Measurements from ENCODE around the gene TXNRD3.
"Not testable (repeated sequence)": the region's sequence is repeated elsewhere in the genome, so short reads cannot be mapped to it uniquely, and the experiment has no call there.

The TXNRD3 gene

DNA sequence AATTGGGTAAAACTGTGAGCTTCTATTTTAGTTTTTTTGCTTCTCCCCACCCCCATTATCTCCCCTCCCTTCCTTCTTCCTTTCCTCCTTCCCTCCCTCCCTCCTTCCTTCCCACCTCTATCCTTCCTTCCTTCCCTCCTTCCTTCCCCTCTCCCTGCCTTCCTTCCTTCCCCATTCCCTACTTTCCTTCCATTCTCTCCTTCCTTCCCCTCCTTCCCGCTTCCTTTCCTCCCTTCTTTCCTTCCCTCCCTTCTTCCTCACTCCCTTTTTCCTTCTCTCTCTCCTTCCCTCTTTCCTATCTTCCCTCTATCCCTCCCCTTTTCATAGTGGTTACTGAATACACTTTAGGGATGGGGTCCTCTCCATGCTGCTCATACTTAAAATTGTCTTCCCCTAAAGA, 55.8 kb downstream of the TXNRD3 start:
- TF ChIP-seq CTCF (IDR thresholded peaks at IDR 0.05; ENCODE audit: low read depth, low read length, missing control alignments), result no peak
- DNase-seq (ENCODE audit: low read depth), result no peak
- no peak overlapping the region for H3K4me3 ChIP-seq (ENCODE audit: low read depth, low read length)

DNA sequence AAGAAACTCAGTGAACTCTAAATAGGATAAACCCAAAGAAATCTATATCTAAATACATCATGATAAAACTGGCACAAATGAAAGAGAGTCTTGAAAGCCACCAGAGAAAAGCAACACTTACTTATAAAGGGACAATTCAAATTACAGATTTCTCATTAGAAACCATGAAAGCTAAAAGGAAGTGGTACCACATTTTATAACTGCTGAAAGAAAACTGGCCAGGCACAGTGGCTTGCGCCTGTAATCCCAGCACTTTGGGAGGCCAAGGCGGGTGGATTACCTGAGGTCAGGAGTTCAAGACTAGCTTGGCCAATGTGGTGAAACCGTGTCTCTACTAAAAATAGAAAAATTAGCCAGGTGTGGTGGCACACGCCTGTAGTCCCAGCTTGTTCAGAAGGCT, 59.4 kb downstream of the TXNRD3 start:
- DNase-seq (ENCODE audit: low read depth); H3K4me3 ChIP-seq (ENCODE audit: low read depth, low read length): not testable (repeated sequence)

GRCh38 chr3:126591515-126591914, 63.4 kb downstream of the TXNRD3 start:
- DNase-seq (ENCODE audit: low read depth); H3K4me3 ChIP-seq (ENCODE audit: low read depth, low read length): not testable (repeated sequence)

GRCh38 chr3:126582311-126582710, 72.6 kb downstream of the TXNRD3 start:
- TF ChIP-seq CTCF (IDR thresholded peaks at IDR 0.05; ENCODE audit: low read depth, low read length, missing control alignments), result no peak
- no peak for DNase-seq (ENCODE audit: low read depth)
- H3K4me3 ChIP-seq (ENCODE audit: low read depth, low read length), result no peak overlapping the region

- DNase-seq (ENCODE audit: low read depth), result no peak
- H3K4me3 ChIP-seq (ENCODE audit: low read depth, low read length), result no peak overlapping the region
- no peak for TF ChIP-seq CTCF (IDR thresholded peaks at IDR 0.05; ENCODE audit: low read depth, low read length, missing control alignments)
Observed at GRCh38 chr3:126581569-126581968, 73.4 kb downstream of the TXNRD3 start.

DNA sequence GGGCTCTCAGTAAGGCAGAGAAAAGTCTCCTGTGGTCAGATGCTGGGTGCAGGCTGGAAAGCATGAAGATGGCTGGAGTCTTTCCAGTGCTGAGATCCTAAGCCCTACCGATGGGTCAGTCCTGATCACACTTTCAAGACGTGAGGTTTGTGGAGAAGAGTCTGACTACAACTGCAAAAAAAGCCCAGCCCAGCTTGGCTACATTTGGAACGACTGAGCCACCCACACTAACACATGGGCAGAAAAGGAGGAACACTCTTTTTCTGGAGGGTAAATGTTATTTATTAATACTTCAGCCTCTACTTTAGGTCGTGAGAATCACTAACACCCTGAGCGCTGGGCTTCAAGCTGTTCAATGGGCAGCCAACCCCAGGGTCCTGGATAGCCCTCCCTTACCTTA, 74.2 kb downstream of the TXNRD3 start:
- H3K4me3 ChIP-seq (ENCODE audit: low read depth, low read length), result no peak overlapping the region
- DNase-seq (ENCODE audit: low read depth), result no peak
- TF ChIP-seq CTCF (IDR thresholded peaks at IDR 0.05; ENCODE audit: low read depth, low read length, missing control alignments), result no peak

DNA sequence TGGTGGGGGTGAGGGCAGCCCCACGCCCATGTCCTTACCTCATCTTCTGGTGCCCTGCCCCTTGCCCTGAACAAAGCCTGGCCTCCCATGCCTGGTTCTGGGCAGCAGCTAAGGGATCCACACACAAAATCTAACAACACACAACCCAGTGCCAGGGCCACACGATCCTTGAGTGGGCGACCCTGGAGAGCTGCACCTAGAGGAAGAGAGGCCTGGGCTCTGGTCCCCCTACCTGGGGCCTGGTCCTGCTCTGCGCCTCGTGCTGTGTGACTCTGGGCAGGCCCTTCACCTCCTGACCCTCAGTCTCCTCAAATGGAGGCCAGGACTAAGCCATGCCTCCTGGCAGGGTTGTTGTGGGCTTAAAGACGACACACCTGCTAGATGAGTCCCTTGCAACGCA, 76.2 kb downstream of the TXNRD3 start:
- TF ChIP-seq CTCF (IDR thresholded peaks at IDR 0.05; ENCODE audit: low read depth, low read length, missing control alignments), result no peak
- DNase-seq (ENCODE audit: low read depth), result no peak

GRCh38 chr3:126577261-126577660, 77.7 kb downstream of the TXNRD3 start:
- no peak for TF ChIP-seq CTCF (IDR thresholded peaks at IDR 0.05; ENCODE audit: low read depth, low read length, missing control alignments)
- no peak overlapping the region for H3K4me3 ChIP-seq (ENCODE audit: low read depth, low read length)
- no peak for DNase-seq (ENCODE audit: low read depth)

More for the DNA sequence above, 76.2 kb downstream of the TXNRD3 start:
- H3K4me3 ChIP-seq (ENCODE audit: low read depth, low read length), result no peak overlapping the region
